ENCODE data around the gene FXYD1.

Gene FXYD1

GRCh38 chr19:35107545-35107944, 31.1 kb upstream of the FXYD1 start:
- no peak for DNase-seq (ENCODE audit: low read depth)

- DNase-seq (ENCODE audit: low read depth): no peak
Observed at GRCh38 chr19:35108730-35109129, 29.9 kb upstream of the FXYD1 start.

- DNase-seq (ENCODE audit: low read depth): no peak
Observed at GRCh38 chr19:35109395-35110112, 29.1 kb upstream of the FXYD1 start.

- no peak for DNase-seq (ENCODE audit: low read depth)
Observed at GRCh38 chr19:35110974-35111373, 27.6 kb upstream of the FXYD1 start.

GRCh38 chr19:35112995-35113688, 25.5 kb upstream of the FXYD1 start:
- no peak for DNase-seq (ENCODE audit: low read depth)

GRCh38 chr19:35114353-35115176, 24.1 kb upstream of the FXYD1 start:
- DNase-seq (ENCODE audit: low read depth): peak; percentile 45

GRCh38 chr19:35115177-35115951, 23.3 kb upstream of the FXYD1 start, which contains the start of gene FXYD3:
FXYD3 (plus strand) TSS chr19:35115823; CDS start chr19:35119377, 3,554 bp downstream.
- no peak for DNase-seq (ENCODE audit: low read depth)

- DNase-seq (ENCODE audit: low read depth): no peak
Observed at GRCh38 chr19:35116072-35116801, 22.4 kb upstream of the FXYD1 start.

GRCh38 chr19:35117116-35117515, 21.5 kb upstream of the FXYD1 start:
- DNase-seq (ENCODE audit: low read depth): no peak

- DNase-seq (ENCODE audit: low read depth): no peak
Observed at GRCh38 chr19:35117799-35118198, 20.8 kb upstream of the FXYD1 start.

GRCh38 chr19:35118268-35119020, 20.2 kb upstream of the FXYD1 start:
- no peak for DNase-seq (ENCODE audit: low read depth)

- no peak for DNase-seq (ENCODE audit: low read depth)
Observed at GRCh38 chr19:35119091-35119490, 19.5 kb upstream of the FXYD1 start.

GRCh38 chr19:35119578-35120155, 19.0 kb upstream of the FXYD1 start:
- DNase-seq (ENCODE audit: low read depth): no peak

GRCh38 chr19:35120492-35120891, 18.1 kb upstream of the FXYD1 start:
- no peak for DNase-seq (ENCODE audit: low read depth)

- DNase-seq (ENCODE audit: low read depth): no peak
Observed at GRCh38 chr19:35120898-35121297, 17.7 kb upstream of the FXYD1 start.

- no peak for DNase-seq (ENCODE audit: low read depth)
Observed at GRCh38 chr19:35122687-35123551, 15.7 kb upstream of the FXYD1 start.

GRCh38 chr19:35123573-35123972, 15.1 kb upstream of the FXYD1 start:
- DNase-seq (ENCODE audit: low read depth): no peak

- DNase-seq (ENCODE audit: low read depth): peak; percentile 76
Observed at GRCh38 chr19:35124098-35125060, 14.2 kb upstream of the FXYD1 start.
